SK-N-SH treated with all-trans-retinoic acid at 6 μM for 48 hours (cell line): Measurements from ENCODE around the gene KCNH2.

Source experiments
- ATAC-seq: fragments of 200-7000 bp; cut with Tn5 transposase; 3 replicates; pipeline ENCODE4 v1.9.1; 2020; ENCODE audit warnings: mild to moderate bottlenecking, moderate library complexity
- ARNTL ChIP-seq: fragments of 450-650 bp; formaldehyde crosslinking; IDR thresholded peaks from 2 replicates; pipeline ENCODE4 v1.5.0; 2020; ENCODE audit warnings: low read depth, mild to moderate bottlenecking, moderate library complexity, borderline replicate concordance
- BACH2 ChIP-seq: fragments of 250-450 bp; sonication (Bioruptor Pico); IDR thresholded peaks from 2 replicates; pipeline ENCODE4 v1.9.0; 2021; ENCODE audit warnings: mild to moderate bottlenecking, borderline replicate concordance
- ESRRG ChIP-seq: fragments of 250-450 bp; sonication (Bioruptor Pico); IDR thresholded peaks from 2 replicates; pipeline ENCODE4 v1.6.1; 2021; ENCODE audit warnings: mild to moderate bottlenecking
- GLIS3 ChIP-seq: fragments of 250-450 bp; sonication (Bioruptor Pico); IDR thresholded peaks from 2 replicates; pipeline ENCODE4 v1.5.0; 2020; ENCODE audit warnings: mild to moderate bottlenecking, moderate library complexity
- ISL1 ChIP-seq: fragments of 250-450 bp; sonication (Bioruptor Pico); IDR thresholded peaks from 2 replicates; pipeline ENCODE4 v2.1.2; 2022; ENCODE audit warnings: mild to moderate bottlenecking, moderate library complexity
- OSR1 ChIP-seq: fragments of 250-450 bp; sonication (Bioruptor Pico); IDR thresholded peaks from 2 replicates; pipeline ENCODE4 v1.8.0; 2022; ENCODE audit warnings: moderate library complexity, mild to moderate bottlenecking, inconsistent platforms
- PPARA ChIP-seq: fragments of 250-450 bp; sonication (Bioruptor Pico); IDR thresholded peaks from 2 replicates; pipeline ENCODE4 v1.5.0; 2020; ENCODE audit warnings: mild to moderate bottlenecking, borderline replicate concordance
- RARB ChIP-seq: fragments of 250-450 bp; sonication (Bioruptor Pico); IDR thresholded peaks from 2 replicates; pipeline ENCODE4 v1.8.0; 2021; ENCODE audit warnings: mild to moderate bottlenecking, moderate library complexity
- SNAI2 ChIP-seq: fragments of 250-450 bp; sonication (Bioruptor Pico); IDR thresholded peaks from 2 replicates; pipeline ENCODE4 v1.5.0; 2020; ENCODE audit warnings: mild to moderate bottlenecking, moderate library complexity
- TCF4 ChIP-seq: fragments of 250-450 bp; sonication (Bioruptor Pico); IDR thresholded peaks from 2 replicates; pipeline ENCODE4 v1.8.0; 2021; ENCODE audit warnings: mild to moderate bottlenecking, moderate library complexity, borderline replicate concordance
- TOX ChIP-seq: fragments of 250-450 bp; sonication (Bioruptor Pico); IDR thresholded peaks from 2 replicates; pipeline ENCODE4 v1.8.0; 2021; ENCODE audit warnings: mild to moderate bottlenecking, moderate library complexity, borderline replicate concordance
- ZC3H10 ChIP-seq: fragments of 250-450 bp; sonication (Bioruptor Pico); IDR thresholded peaks from 2 replicates; pipeline ENCODE4 v1.5.1; 2021; ENCODE audit warnings: mild to moderate bottlenecking, moderate library complexity
- ZFP3 ChIP-seq: fragments of 250-450 bp; sonication (Bioruptor Pico); IDR thresholded peaks from 2 replicates; pipeline ENCODE4 v1.5.0; 2020; ENCODE audit warnings: mild to moderate bottlenecking, moderate library complexity
- ZNF565 ChIP-seq: fragments of 450-650 bp; formaldehyde crosslinking; conservative IDR thresholded peaks from 2 replicates; pipeline ENCODE4 v1.5.0; 2020; ENCODE audit warnings: low read depth, mild to moderate bottlenecking, moderate library complexity
- ZNF70 ChIP-seq: fragments of 450-650 bp; formaldehyde crosslinking; IDR thresholded peaks from 2 replicates; pipeline ENCODE4 v1.5.0; 2020; ENCODE audit warnings: mild to moderate bottlenecking, moderate library complexity
- ZNF8 ChIP-seq: fragments of 450-650 bp; formaldehyde crosslinking; IDR thresholded peaks from 2 replicates; pipeline ENCODE4 v1.5.0; 2020; ENCODE audit warnings: mild to moderate bottlenecking, moderate library complexity
- TF ChIP-seq, protein P1 (sequence below): fragments of 250-450 bp; sonication (Bioruptor Pico); IDR thresholded peaks from 2 replicates; pipeline ENCODE4 v1.5.1; 2021; ENCODE audit warnings: mild to moderate bottlenecking, moderate library complexity
- TF ChIP-seq, protein P2 (sequence below): fragments of 250-450 bp; sonication (Bioruptor Pico); IDR thresholded peaks from 2 replicates; pipeline ENCODE4 v1.5.1; 2020; ENCODE audit warnings: low read depth, mild to moderate bottlenecking, moderate library complexity
- TF ChIP-seq, protein P3 (sequence below): fragments of 250-450 bp; sonication (Bioruptor Pico); IDR thresholded peaks from 2 replicates; pipeline ENCODE4 v1.8.0; 2020; ENCODE audit warnings: mild to moderate bottlenecking, moderate library complexity, borderline replicate concordance
- TF ChIP-seq, protein P4 (sequence below): fragments of 250-450 bp; sonication (Bioruptor Pico); IDR thresholded peaks from 2 replicates; pipeline ENCODE4 v1.8.0; 2021; ENCODE audit warnings: low read depth, mild to moderate bottlenecking, moderate library complexity, borderline replicate concordance
- TF ChIP-seq, protein P5 (sequence below): fragments of 250-450 bp; sonication (Bioruptor Pico); IDR thresholded peaks from 2 replicates; pipeline ENCODE4 v1.5.0; 2020; ENCODE audit warnings: mild to moderate bottlenecking, moderate library complexity

The KCNH2 gene

GRCh38 chr7:150914196-150914595 is 63.9 kb downstream of the KCNH2 start:
- TF ChIP-seq, protein P1, sequence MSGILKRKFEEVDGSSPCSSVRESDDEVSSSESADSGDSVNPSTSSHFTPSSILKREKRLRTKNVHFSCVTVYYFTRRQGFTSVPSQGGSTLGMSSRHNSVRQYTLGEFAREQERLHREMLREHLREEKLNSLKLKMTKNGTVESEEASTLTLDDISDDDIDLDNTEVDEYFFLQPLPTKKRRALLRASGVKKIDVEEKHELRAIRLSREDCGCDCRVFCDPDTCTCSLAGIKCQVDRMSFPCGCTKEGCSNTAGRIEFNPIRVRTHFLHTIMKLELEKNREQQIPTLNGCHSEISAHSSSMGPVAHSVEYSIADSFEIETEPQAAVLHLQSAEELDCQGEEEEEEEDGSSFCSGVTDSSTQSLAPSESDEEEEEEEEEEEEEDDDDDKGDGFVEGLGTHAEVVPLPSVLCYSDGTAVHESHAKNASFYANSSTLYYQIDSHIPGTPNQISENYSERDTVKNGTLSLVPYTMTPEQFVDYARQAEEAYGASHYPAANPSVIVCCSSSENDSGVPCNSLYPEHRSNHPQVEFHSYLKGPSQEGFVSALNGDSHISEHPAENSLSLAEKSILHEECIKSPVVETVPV (CRISPR knock-in tag), result no peak
- TF ChIP-seq ZNF70 (CRISPR knock-in tag) (no peak), ESRRG (CRISPR knock-in tag) (no peak), OSR1 (CRISPR knock-in tag) (no peak), PPARA (no peak), RARB (CRISPR knock-in tag) (no peak), GLIS3 (no peak), ZC3H10 (CRISPR knock-in tag) (no peak), TOX (no peak), TCF4 (CRISPR knock-in tag) (no peak), ZNF565 (CRISPR knock-in tag) (no peak), SNAI2 (CRISPR knock-in tag) (no peak), ISL1 (no peak), ZFP3 (CRISPR knock-in tag) (no peak)
- TF ChIP-seq, protein P2, sequence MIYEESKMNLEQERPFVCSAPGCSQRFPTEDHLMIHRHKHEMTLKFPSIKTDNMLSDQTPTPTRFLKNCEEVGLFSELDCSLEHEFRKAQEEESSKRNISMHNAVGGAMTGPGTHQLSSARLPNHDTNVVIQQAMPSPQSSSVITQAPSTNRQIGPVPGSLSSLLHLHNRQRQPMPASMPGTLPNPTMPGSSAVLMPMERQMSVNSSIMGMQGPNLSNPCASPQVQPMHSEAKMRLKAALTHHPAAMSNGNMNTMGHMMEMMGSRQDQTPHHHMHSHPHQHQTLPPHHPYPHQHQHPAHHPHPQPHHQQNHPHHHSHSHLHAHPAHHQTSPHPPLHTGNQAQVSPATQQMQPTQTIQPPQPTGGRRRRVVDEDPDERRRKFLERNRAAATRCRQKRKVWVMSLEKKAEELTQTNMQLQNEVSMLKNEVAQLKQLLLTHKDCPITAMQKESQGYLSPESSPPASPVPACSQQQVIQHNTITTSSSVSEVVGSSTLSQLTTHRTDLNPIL (CRISPR knock-in tag), result no peak
- TF ChIP-seq, protein P3, sequence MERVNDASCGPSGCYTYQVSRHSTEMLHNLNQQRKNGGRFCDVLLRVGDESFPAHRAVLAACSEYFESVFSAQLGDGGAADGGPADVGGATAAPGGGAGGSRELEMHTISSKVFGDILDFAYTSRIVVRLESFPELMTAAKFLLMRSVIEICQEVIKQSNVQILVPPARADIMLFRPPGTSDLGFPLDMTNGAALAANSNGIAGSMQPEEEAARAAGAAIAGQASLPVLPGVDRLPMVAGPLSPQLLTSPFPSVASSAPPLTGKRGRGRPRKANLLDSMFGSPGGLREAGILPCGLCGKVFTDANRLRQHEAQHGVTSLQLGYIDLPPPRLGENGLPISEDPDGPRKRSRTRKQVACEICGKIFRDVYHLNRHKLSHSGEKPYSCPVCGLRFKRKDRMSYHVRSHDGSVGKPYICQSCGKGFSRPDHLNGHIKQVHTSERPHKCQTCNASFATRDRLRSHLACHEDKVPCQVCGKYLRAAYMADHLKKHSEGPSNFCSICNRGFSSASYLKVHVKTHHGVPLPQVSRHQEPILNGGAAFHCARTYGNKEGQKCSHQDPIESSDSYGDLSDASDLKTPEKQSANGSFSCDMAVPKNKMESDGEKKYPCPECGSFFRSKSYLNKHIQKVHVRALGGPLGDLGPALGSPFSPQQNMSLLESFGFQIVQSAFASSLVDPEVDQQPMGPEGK (CRISPR knock-in tag), result no peak
- TF ChIP-seq, protein P4, sequence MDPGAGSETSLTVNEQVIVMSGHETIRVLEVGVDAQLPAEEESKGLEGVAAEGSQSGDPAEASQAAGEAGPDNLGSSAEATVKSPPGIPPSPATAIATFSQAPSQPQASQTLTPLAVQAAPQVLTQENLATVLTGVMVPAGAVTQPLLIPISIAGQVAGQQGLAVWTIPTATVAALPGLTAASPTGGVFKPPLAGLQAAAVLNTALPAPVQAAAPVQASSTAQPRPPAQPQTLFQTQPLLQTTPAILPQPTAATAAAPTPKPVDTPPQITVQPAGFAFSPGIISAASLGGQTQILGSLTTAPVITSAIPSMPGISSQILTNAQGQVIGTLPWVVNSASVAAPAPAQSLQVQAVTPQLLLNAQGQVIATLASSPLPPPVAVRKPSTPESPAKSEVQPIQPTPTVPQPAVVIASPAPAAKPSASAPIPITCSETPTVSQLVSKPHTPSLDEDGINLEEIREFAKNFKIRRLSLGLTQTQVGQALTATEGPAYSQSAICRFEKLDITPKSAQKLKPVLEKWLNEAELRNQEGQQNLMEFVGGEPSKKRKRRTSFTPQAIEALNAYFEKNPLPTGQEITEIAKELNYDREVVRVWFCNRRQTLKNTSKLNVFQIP (CRISPR knock-in tag), result no peak
- TF ChIP-seq, protein P5, sequence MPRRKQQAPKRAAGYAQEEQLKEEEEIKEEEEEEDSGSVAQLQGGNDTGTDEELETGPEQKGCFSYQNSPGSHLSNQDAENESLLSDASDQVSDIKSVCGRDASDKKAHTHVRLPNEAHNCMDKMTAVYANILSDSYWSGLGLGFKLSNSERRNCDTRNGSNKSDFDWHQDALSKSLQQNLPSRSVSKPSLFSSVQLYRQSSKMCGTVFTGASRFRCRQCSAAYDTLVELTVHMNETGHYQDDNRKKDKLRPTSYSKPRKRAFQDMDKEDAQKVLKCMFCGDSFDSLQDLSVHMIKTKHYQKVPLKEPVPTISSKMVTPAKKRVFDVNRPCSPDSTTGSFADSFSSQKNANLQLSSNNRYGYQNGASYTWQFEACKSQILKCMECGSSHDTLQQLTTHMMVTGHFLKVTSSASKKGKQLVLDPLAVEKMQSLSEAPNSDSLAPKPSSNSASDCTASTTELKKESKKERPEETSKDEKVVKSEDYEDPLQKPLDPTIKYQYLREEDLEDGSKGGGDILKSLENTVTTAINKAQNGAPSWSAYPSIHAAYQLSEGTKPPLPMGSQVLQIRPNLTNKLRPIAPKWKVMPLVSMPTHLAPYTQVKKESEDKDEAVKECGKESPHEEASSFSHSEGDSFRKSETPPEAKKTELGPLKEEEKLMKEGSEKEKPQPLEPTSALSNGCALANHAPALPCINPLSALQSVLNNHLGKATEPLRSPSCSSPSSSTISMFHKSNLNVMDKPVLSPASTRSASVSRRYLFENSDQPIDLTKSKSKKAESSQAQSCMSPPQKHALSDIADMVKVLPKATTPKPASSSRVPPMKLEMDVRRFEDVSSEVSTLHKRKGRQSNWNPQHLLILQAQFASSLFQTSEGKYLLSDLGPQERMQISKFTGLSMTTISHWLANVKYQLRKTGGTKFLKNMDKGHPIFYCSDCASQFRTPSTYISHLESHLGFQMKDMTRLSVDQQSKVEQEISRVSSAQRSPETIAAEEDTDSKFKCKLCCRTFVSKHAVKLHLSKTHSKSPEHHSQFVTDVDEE, result no peak
- ATAC-seq, result no peak

GRCh38 chr7:150912427-150912826 is 65.7 kb downstream of the KCNH2 start:
- ATAC-seq, result no peak
- no peak for TF ChIP-seq RARB (CRISPR knock-in tag)
- TF ChIP-seq, protein P2 (CRISPR knock-in tag), result no peak
- TF ChIP-seq BACH2, result no peak
- no peak for TF ChIP-seq PPARA
- TF ChIP-seq, protein P1 (CRISPR knock-in tag), result no peak
- no peak for TF ChIP-seq ZC3H10 (CRISPR knock-in tag)
- TF ChIP-seq, protein P5, result no peak
- no peak for TF ChIP-seq ARNTL
- TF ChIP-seq, protein P4 (CRISPR knock-in tag), result no peak
- no peak for TF ChIP-seq ISL1
- no peak for TF ChIP-seq SNAI2 (CRISPR knock-in tag)
- no peak for TF ChIP-seq ZNF8 (CRISPR knock-in tag)
- TF ChIP-seq ZFP3 (CRISPR knock-in tag), result no peak
